ENCODE data around the gene DBNDD2. TPM values are rescaled to one million over a fixed set of nuclear protein-coding genes. Genes with fewer than 3 reads are reported as not detected.

DBNDD2 gene
- total and polyA plus RNA-seq, 2 experiments from 2014 or later, result 25.8 to 62.5 TPM

- TF ChIP-seq, protein P1, sequence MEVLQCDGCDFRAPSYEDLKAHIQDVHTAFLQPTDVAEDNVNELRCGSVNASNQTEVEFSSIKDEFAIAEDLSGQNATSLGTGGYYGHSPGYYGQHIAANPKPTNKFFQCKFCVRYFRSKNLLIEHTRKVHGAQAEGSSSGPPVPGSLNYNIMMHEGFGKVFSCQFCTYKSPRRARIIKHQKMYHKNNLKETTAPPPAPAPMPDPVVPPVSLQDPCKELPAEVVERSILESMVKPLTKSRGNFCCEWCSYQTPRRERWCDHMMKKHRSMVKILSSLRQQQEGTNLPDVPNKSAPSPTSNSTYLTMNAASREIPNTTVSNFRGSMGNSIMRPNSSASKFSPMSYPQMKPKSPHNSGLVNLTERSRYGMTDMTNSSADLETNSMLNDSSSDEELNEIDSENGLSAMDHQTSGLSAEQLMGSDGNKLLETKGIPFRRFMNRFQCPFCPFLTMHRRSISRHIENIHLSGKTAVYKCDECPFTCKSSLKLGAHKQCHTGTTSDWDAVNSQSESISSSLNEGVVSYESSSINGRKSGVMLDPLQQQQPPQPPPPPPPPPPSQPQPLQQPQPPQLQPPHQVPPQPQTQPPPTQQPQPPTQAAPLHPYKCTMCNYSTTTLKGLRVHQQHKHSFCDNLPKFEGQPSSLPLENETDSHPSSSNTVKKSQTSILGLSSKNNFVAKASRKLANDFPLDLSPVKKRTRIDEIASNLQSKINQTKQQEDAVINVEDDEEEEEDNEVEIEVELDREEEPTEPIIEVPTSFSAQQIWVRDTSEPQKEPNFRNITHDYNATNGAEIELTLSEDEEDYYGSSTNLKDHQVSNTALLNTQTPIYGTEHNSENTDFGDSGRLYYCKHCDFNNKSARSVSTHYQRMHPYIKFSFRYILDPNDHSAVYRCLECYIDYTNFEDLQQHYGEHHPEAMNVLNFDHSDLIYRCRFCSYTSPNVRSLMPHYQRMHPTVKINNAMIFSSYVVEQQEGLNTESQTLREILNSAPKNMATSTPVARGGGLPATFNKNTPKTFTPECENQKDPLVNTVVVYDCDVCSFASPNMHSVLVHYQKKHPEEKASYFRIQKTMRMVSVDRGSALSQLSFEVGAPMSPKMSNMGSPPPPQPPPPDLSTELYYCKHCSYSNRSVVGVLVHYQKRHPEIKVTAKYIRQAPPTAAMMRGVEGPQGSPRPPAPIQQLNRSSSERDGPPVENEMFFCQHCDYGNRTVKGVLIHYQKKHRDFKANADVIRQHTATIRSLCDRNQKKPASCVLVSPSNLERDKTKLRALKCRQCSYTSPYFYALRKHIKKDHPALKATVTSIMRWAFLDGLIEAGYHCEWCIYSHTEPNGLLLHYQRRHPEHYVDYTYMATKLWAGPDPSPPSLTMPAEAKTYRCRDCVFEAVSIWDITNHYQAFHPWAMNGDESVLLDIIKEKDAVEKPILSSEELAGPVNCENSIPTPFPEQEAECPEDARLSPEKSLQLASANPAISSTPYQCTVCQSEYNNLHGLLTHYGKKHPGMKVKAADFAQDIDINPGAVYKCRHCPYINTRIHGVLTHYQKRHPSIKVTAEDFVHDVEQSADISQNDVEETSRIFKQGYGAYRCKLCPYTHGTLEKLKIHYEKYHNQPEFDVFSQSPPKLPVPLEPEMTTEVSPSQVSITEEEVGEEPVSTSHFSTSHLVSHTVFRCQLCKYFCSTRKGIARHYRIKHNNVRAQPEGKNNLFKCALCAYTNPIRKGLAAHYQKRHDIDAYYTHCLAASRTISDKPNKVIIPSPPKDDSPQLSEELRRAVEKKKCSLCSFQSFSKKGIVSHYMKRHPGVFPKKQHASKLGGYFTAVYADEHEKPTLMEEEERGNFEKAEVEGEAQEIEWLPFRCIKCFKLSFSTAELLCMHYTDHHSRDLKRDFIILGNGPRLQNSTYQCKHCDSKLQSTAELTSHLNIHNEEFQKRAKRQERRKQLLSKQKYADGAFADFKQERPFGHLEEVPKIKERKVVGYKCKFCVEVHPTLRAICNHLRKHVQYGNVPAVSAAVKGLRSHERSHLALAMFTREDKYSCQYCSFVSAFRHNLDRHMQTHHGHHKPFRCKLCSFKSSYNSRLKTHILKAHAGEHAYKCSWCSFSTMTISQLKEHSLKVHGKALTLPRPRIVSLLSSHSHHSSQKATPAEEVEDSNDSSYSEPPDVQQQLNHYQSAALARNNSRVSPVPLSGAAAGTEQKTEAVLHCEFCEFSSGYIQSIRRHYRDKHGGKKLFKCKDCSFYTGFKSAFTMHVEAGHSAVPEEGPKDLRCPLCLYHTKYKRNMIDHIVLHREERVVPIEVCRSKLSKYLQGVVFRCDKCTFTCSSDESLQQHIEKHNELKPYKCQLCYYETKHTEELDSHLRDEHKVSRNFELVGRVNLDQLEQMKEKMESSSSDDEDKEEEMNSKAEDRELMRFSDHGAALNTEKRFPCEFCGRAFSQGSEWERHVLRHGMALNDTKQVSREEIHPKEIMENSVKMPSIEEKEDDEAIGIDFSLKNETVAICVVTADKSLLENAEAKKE (CRISPR knock-in tag; IDR thresholded peaks at IDR 0.05), result no peak
- no peak for TF ChIP-seq NANOG (IDR thresholded peaks at IDR 0.05; ENCODE audit: borderline replicate concordance)
- TF ChIP-seq ZNF114 (CRISPR knock-in tag; IDR thresholded peaks at IDR 0.05), result no peak
- TF ChIP-seq, protein P2, sequence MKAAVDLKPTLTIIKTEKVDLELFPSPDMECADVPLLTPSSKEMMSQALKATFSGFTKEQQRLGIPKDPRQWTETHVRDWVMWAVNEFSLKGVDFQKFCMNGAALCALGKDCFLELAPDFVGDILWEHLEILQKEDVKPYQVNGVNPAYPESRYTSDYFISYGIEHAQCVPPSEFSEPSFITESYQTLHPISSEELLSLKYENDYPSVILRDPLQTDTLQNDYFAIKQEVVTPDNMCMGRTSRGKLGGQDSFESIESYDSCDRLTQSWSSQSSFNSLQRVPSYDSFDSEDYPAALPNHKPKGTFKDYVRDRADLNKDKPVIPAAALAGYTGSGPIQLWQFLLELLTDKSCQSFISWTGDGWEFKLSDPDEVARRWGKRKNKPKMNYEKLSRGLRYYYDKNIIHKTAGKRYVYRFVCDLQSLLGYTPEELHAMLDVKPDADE (IDR thresholded peaks at IDR 0.05), result no peak
- no peak for TF ChIP-seq STAT1 (IDR thresholded peaks at IDR 0.05; ENCODE audit: unreplicated experiment)
- TF ChIP-seq, protein P3, sequence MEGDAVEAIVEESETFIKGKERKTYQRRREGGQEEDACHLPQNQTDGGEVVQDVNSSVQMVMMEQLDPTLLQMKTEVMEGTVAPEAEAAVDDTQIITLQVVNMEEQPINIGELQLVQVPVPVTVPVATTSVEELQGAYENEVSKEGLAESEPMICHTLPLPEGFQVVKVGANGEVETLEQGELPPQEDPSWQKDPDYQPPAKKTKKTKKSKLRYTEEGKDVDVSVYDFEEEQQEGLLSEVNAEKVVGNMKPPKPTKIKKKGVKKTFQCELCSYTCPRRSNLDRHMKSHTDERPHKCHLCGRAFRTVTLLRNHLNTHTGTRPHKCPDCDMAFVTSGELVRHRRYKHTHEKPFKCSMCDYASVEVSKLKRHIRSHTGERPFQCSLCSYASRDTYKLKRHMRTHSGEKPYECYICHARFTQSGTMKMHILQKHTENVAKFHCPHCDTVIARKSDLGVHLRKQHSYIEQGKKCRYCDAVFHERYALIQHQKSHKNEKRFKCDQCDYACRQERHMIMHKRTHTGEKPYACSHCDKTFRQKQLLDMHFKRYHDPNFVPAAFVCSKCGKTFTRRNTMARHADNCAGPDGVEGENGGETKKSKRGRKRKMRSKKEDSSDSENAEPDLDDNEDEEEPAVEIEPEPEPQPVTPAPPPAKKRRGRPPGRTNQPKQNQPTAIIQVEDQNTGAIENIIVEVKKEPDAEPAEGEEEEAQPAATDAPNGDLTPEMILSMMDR (conservative IDR thresholded peaks at IDR 0.05; ENCODE audit: low read depth in 2 of 2), result no peak
Observed at GRCh38 chr20:45412653-45413052, 4.6 kb downstream of the DBNDD2 start (continued).

DNA sequence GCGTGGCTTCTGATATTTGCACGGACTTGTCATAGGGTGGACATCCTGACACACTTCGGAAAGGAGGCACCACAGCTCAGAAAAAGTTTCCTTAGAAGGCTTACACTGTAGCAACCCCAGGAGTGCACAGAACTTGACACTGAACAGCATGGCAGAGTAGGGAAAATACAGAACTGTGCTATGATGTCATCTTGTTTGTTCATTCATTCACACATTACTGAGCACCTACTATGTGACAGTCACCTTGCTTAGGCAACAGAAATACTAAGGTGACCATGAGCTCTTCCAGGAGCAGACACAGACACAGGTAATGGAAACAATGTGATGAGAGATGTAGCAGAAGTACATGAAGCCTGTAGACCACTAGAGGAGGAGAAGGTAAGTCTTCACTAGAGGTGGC lies 5.4 kb downstream of the DBNDD2 start:
- no peaks in the 10 kb centered on the region for H3K9me3 Mint-ChIP-seq
- H3K4me3 Mint-ChIP-seq, result no peak overlapping the region
- no peak overlapping the region for H3K27ac Mint-ChIP-seq
- ATAC-seq (no peak), DNase-seq (ENCODE audit: low spot score) (no peak)
- Histone ChIP-seq H3K4me3 (no peak overlapping the region), H3K9me2 (ENCODE audit: insufficient read depth) (no peaks in the 10 kb centered on the region), H3K4me2 (no peak overlapping the region), H4K20me1 (replicated peaks; ENCODE audit: insufficient read depth) (peaks cover 7% of the 10 kb centered on the region; the same call in 1 of the 2 replicates), H3K4me1 (ENCODE audit: insufficient read depth) (peaks cover 8% of the 10 kb centered on the region; the same call in 1 of the 2 replicates), H3K27me3 (ENCODE audit: insufficient read depth) (no peaks in the 10 kb centered on the region), H2AFZ (no peak overlapping the region), H3F3A (replicated peaks; ENCODE audit: low read depth) (no peaks in the 10 kb centered on the region), H3K36me3 (ENCODE audit: insufficient read depth) (peaks cover 8% of the 10 kb centered on the region), H3K79me2 (replicated peaks; ENCODE audit: insufficient read depth) (peaks cover 17% of the 10 kb centered on the region), H3K27ac (ENCODE audit: low read depth) (no peak overlapping the region)
- H3K36me3 Mint-ChIP-seq (ENCODE audit: low read depth), result peaks cover 21% of the 10 kb centered on the region
- H3K27me3 Mint-ChIP-seq (ENCODE audit: insufficient read depth, low read depth, poor library complexity), result peaks cover 4% of the 10 kb centered on the region
- peaks cover 9% of the 10 kb centered on the region for H3K4me1 Mint-ChIP-seq
- TF ChIP-seq STAT1 (IDR thresholded peaks at IDR 0.05; ENCODE audit: unreplicated experiment) (no peak), CREB1 (CRISPR knock-in tag; IDR thresholded peaks at IDR 0.05; ENCODE audit: low read depth) (no peak), ZNF114 (CRISPR knock-in tag; IDR thresholded peaks at IDR 0.05) (no peak)
- TF ChIP-seq, protein P2 (IDR thresholded peaks at IDR 0.05), result no peak

Data from GM23338 (cell line).